NCI-H2107 treated with DMSO at 0.1 percent for 48 hours (cell line): ENCODE data around the gene SGIP1.
"Not testable (repeated sequence)": the region's sequence is repeated elsewhere in the genome, so short reads cannot be mapped to it uniquely, and the experiment has no call there.

ENCODE experiments used
- DNase-seq: peaks from one replicate; lab custom pipeline; 2025; ENCODE audit not compliant: unreplicated experiment; lab: John Stamatoyannopoulos, UW

The SGIP1 gene

GRCh38 chr1:66725885-66726665 is 192.1 kb downstream of the SGIP1 start:
- peak; percentile 95 for DNase-seq

GRCh38 chr1:66728021-66728420 is 194.1 kb downstream of the SGIP1 start:
- no peak for DNase-seq

DNA sequence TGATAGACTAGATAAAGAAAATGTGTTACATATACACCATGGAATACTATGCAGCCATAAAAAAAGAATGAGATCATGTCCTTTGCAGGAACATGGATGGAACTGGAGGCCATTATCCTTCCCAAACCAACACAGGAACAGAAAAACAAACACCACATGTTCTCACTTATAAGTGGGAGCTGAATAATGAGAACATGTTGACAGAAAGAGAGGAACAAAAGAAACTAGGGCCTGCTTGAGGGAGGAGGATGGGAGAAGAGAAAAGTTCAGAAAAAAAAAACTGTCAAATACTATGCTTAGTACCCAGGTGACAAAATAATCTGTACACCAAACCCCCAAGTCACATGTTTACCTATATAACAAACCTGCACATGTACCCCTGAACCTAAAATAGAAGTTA is 194.8 kb downstream of the SGIP1 start:
- not testable (repeated sequence) for DNase-seq

- no peak for DNase-seq
Observed at GRCh38 chr1:66729119-66729518, 195.2 kb downstream of the SGIP1 start.

GRCh38 chr1:66729523-66729922 is 195.6 kb downstream of the SGIP1 start:
- no peak for DNase-seq

- DNase-seq, result peak; percentile 93
Observed at GRCh38 chr1:66730462-66730861, 196.5 kb downstream of the SGIP1 start.

DNA sequence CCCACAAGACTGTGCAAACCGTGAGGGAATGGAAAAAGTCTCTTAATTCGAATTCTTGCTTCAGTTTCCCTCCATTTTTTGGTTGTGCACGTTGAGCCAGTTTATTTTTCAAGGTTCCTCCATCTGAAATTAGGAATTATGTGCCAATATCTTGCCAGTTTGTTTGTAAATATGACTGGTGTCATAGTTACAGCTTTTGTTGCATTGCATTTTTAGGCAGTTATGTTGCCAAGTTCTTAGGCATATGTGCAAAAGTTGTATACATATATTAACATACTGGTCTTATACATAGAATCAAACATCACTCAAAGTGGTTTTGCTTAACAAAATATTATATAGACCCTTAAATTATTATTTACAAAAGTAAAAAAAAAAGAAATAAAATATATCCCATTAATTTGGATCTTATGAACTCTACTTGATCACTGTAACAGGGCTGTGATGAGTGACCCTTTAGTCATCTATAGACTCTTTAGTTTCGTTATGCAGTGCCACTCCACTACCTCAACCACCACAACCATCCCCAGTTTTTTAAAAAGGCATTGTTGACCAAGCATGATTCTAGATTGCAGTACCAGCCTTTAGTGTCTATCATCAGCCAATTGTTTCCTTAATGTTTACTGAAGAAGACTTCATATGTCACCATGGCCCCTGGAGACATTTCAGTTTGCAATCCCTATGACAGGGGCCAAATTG is 197.4 kb downstream of the SGIP1 start:
- no peak for DNase-seq

GRCh38 chr1:66732407-66733166 is 198.6 kb downstream of the SGIP1 start:
- no peak for DNase-seq

GRCh38 chr1:66733348-66734017 is 199.5 kb downstream of the SGIP1 start:
- DNase-seq, result no peak

DNA sequence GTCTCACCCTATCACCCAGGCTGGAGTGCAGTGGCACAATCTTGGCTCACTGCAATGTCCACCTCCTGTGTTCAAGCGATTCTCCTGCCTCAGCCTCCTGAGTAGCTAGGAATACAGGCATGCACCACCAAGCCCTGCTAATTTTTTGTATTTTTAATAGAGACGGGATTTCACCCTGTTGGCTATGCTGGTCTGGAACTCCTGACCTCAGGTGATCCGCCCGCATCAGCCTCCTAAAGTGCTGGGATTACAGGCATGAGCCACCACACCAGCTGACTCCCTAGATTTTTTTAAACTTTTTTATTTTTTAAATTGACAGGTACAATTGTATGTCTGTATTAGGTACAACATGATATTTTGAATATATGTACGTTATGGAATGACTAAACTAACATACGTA is 200.6 kb downstream of the SGIP1 start:
- not testable (repeated sequence) for DNase-seq

- DNase-seq, result no peak
Observed at GRCh38 chr1:66737836-66738235, 203.9 kb downstream of the SGIP1 start.

- DNase-seq, result no peak
Observed at GRCh38 chr1:66739401-66740157, 205.6 kb downstream of the SGIP1 start.

GRCh38 chr1:66745451-66745850 is 211.5 kb downstream of the SGIP1 start:
- no peak for DNase-seq

GRCh38 chr1:66747501-66747900 is 213.5 kb downstream of the SGIP1 start:
- no peak for DNase-seq

DNA sequence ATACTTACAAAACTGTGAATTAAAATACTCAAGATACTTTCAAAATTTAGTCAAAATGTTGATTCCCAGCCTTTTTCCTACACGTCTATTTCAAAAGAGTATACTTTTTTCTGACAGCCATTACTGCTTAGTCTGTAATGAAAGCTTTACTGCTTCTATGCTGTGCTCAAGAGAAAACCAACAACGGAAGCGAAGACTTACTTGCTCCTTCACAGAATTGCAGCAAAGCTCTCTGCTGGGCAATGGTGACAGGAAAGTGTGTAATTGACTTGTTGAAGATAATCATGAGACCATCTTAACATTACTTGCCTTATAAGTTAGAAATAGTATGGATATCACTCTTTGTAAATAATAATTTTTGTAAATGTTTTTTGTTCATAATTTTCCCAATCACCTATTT is 216.6 kb downstream of the SGIP1 start:
- no peak for DNase-seq

DNA sequence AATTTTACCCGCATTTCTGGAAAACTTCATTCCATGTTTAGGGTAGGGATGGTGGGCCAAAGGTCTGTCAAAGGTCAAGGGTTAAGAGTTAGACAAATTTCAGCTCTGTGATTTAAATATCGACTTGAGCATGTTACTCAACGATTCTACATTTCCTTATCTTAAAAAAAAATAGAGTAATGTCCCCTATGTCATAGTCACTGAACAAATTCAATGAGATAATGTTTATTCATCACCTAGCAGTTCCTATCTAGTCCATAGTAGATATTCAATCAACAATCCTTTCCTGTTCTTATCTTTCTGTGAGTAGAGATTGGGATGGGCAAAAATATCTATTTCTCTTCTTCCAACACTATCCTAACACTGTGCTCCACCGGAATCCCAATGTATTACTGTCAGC is 217.2 kb downstream of the SGIP1 start:
- no peak for DNase-seq

- no peak for DNase-seq
Observed at GRCh38 chr1:66752000-66752592, 218.1 kb downstream of the SGIP1 start, which contains the start of gene DYNLT5. TSS of gene DYNLT5 (plus strand) at chr1:66752459. CDS start at chr1:66754659, 2,200 bp downstream.

DNA sequence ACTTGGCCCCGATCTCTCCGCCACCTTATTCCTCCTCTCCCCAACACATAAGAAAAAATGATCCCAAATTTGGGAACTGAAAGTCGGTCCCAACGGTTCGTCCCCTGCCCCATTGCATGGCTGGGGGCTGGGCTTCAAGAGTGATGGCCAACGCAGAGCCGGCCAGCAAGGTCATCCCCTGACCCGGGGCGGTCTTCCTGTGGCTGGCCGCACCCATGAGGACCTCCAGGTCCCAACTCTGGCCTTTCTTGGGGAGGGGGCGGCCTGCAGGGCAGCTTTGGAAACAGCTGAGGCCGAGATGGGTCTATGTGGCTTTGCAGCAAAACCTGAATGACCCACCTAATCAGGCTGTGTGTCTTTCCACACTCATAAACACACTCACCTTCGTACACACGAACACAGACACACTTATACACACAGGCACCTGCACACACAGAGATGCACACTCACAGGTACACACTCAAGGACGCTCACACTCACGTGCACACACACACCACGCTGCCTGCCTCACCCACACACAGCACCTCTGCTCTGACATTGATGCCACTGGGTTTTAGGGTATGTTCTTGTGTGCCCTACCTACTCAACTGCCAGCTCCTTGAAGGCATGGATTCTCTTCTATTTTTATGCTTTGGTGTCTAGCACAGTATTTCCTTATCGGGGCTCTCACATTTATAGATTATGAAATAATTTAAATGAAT is 218.9 kb downstream of the SGIP1 start:
- DNase-seq, result no peak

DNA sequence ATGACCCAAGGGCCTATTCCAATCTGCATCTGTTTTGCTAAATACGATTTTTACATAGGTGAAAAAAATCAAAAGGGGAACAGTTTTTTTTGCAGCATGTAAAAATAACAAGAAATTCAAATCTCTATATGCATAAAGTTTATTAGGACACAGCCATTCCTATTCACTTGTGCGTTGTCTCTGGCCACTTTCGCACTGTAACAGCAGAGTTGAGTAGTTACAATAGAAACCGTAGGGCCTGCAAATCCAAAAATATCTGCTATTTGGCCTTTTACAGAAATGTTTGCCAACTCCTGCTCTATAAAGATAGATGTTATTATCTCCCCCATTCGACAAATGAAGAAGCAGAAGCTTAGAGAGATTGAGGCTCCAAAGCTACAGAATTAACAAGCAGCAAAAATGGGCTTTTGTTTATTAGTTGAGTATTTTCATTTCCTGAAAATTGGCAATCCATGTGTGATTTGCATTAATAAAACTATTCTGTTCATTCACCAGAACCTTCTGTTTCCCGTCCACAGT is 223.8 kb downstream of the SGIP1 start:
- DNase-seq, result no peak
